Prostate gland (tissue), 2 donors: ENCODE results near the gene WDR62. TPM values are rescaled to one million over a fixed set of nuclear protein-coding genes. Genes with fewer than 3 reads are reported as not detected.

Source experiments
- DNase-seq: peaks from one replicate; pipeline ENCODE4 v3.0.0-alpha.2; 2019; ENCODE audit warnings: low spot score
- H3K27ac ChIP-seq, 2 donors: fragments of 200-600 bp; sonication (generic); 2 replicates each; pipeline ENCODE4 v1.5.1; 2017 to 2019
- H3K27me3 ChIP-seq: fragments of 200-600 bp; sonication (generic); replicated peaks from 2 replicates; pipeline ENCODE4 v1.5.1; 2019; ENCODE audit not compliant: insufficient read depth
- H3K36me3 ChIP-seq, 2 donors: fragments of 200-600 bp; sonication (generic); 1 replicate in 1 of 2; 2 replicates in 1 of 2; pipeline versions ENCODE4 v1.5.1 to v1.8.1; 2017 to 2019
- H3K4me1 ChIP-seq: fragments of 200-600 bp; sonication (generic); replicated peaks from 2 replicates; pipeline ENCODE4 v1.5.1; 2019
- H3K4me3 ChIP-seq, 2 donors: fragments of 200-600 bp; sonication (generic); 2 replicates each; pipeline ENCODE4 v1.5.1; 2017 to 2019
- H3K9me3 ChIP-seq: fragments of 200-600 bp; sonication (generic); 2 replicates; pipeline ENCODE4 v1.5.1; 2017
- POLR2A ChIP-seq: fragments of 450-650 bp; IDR thresholded peaks from one replicate; pipeline ENCODE4 v1.6.1; 2016; ENCODE audit warnings: antibody characterized with exemption, mild to moderate bottlenecking
- POLR2AphosphoS5 ChIP-seq: sonication (generic); formaldehyde crosslinking; IDR thresholded peaks from one replicate; pipeline ENCODE4 v1.6.1; 2017; ENCODE audit warnings: antibody characterized with exemption
- WGBS: methylation state at CpG from one replicate; pipeline ENCODE4 v1.1.5; 2018; 5-methylcytosine and 5-hydroxymethylcytosine counted together
- intact Hi-C: fragments of 100-400 bp; cut with DNase I; formaldehyde crosslinking; loops from one replicate; pipeline ENCODE4 v1.14.2; 2022
- total RNA-seq, 2 donors: library from RNA; depleted of rRNA; stranded (reverse); fragments of >200 nt; gene quantifications; one replicate each; pipeline ENCODE4 v1.1.0, GENCODE V29; 2016
- TF ChIP-seq, protein P1 (sequence below), 4 experiments: fragments of 200-600 bp in 2 of 4; fragments of 450-650 bp in 2 of 4; sonication (generic) in 2 of 4; IDR thresholded peaks; 1 replicate in 3 of 4; 2 replicates in 1 of 4; pipeline ENCODE4 v1.5.1; 2016 to 2019; ENCODE audit warnings: antibody characterized with exemption in 4 of 4, mild to moderate bottlenecking in 2 of 4, moderate library complexity in 2 of 4

The WDR62 gene
- total RNA-seq, 2 donors from 2014 or later: 0.64 to 28.6 TPM

DNA sequence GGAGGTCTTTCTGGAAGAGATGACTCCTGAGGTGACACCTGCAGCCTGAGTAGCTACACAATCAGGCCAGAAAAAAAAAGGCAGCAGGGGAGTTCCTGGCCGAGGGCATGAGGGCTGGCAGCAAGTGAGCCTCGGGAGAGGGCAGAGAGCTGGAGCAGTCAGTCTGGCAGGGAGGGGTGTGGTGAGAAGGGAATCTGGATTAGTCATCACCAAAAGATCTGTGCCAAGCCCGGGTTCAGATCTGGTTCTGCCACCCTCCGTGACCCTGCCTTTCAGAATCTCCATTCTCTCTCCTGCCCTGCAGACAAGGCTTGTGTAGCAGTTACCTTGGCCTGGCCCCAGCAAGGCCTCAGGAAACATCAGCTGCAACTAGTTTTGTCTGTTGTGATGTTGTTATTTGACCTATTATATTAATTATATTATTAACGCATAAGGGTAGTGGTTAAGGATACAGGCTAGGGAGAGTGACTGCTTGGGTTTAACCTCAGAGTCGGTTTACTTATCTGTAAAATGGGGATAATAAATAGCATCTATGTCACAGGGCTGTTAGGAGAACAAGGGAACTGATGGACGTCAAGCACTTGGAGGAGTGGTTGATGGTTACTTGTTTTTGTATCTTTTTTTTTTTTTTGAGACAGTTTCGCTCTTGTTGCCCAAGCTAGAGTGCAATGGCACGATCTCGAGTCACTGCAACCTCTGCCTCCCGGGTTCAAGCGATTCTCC, 82.4 kb downstream of the WDR62 start:
- intact Hi-C loops: no loop called here
- no peak overlapping the region for H3K4me3 ChIP-seq
- H3K27me3 ChIP-seq: no peaks in the 10 kb centered on the region
- TF ChIP-seq POLR2AphosphoS5: peak; percentile 79
- TF ChIP-seq POLR2A: no peak
- H3K36me3 ChIP-seq: no peaks in the 10 kb centered on the region
- H3K4me1 ChIP-seq: peaks cover 12% of the 10 kb centered on the region
- H3K27ac ChIP-seq: peak overlapping the region; percentile 69 to 76
- WGBS: 52% methylated on average over 12 of the region's 12 CpGs
- H3K9me3 ChIP-seq: no peaks in the 10 kb centered on the region
- DNase-seq: peak; percentile 86

DNA sequence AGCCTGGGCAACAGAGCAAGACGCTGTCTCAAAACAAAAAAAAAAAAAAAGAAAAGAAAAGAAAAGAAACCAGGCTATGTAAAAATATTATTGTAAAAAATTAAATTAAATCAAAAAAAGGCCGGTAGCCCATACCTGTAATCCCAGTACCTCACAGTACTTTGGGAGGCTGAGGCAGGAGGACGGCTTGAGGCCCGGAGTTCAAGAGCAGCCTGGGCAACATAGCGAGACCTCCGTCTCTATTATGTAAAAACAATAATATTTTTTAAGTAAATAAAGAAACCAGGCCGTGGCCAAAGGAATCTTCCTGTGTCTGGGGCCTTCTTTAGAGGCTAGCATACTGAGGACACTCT, 84.4 kb downstream of the WDR62 start:
- Histone ChIP-seq H3K36me3 (peaks cover 3 to 6% of the 10 kb centered on the region in 2 donors), H3K4me1 (peaks cover 12% of the 10 kb centered on the region), H3K27ac (peak overlapping the region; percentile 92 to 96), H3K4me3 (peak overlapping the region; percentile 59 to 87), H3K27me3 (no peaks in the 10 kb centered on the region), H3K9me3 (no peaks in the 10 kb centered on the region)
- no peak for DNase-seq
- 63% methylated on average over 7 of the region's 7 CpGs for WGBS
- TF ChIP-seq, protein P1, sequence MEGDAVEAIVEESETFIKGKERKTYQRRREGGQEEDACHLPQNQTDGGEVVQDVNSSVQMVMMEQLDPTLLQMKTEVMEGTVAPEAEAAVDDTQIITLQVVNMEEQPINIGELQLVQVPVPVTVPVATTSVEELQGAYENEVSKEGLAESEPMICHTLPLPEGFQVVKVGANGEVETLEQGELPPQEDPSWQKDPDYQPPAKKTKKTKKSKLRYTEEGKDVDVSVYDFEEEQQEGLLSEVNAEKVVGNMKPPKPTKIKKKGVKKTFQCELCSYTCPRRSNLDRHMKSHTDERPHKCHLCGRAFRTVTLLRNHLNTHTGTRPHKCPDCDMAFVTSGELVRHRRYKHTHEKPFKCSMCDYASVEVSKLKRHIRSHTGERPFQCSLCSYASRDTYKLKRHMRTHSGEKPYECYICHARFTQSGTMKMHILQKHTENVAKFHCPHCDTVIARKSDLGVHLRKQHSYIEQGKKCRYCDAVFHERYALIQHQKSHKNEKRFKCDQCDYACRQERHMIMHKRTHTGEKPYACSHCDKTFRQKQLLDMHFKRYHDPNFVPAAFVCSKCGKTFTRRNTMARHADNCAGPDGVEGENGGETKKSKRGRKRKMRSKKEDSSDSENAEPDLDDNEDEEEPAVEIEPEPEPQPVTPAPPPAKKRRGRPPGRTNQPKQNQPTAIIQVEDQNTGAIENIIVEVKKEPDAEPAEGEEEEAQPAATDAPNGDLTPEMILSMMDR (IDR thresholded peaks at IDR 0.05): no peak
- no peak for TF ChIP-seq POLR2AphosphoS5
- intact Hi-C loops: no loop called here

DNA sequence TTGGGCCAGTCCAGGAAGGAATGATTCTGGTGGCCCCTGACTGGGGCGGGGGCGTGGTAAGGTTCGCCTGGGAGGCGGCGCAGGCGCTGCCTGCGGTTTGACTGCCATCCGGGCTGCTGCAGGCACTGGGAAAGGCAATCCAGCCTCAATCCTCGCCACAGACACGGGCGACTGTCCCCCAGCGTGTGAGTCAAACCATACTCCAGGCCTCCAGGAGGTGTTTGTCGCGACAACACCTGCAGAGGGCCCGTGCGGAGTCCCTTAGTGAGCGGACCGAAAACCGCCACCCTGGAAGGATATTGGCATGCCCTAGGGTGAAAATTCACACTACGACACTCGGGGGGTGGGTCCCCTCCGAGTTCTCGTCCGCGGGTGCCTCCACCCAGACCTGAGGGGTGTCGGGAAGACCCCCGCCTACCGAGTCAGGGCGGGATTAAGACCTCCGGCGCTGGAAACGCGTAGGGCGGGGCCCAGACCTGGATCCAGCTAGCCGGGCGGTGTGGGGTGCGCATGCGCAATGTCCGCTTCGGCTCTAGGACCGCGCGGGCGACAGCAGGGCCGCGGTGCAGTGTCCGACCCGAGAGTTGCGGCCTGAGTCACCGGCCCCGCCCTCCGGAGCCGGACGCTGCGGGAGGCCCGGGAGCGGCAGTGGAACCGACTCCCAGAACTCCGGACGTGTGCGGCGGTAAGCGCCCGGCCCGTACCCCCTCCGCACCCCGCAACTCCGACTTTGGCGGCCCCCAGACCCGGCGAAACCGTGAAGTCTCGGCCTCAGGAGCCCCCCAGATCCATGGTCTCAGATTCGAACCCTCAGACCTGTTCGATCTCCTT, 85.0 kb downstream of the WDR62 start, which contains the start of gene CAPNS1:
Gene CAPNS1 (plus strand): TSS at position 594 of the 831 bp plus-strand sequence. CDS start 946 bp downstream, outside the sequence.
- Histone ChIP-seq H3K9me3 (no peaks in the 10 kb centered on the region), H3K4me3 (peak within 1 kb of the TSS; percentile 59 to 87), H3K36me3 (peaks cover 3 to 6% of the 10 kb centered on the region in 2 donors), H3K27me3 (no peaks in the 10 kb centered on the region), H3K27ac (peak within 1 kb of the TSS; percentile 92 to 96), H3K4me1 (peaks cover 12% of the 10 kb centered on the region)
- intact Hi-C loops: no loop called here
- WGBS: 1% methylated on average over 55 of the region's 75 CpGs
- DNase-seq: peak; percentile 97
- TF ChIP-seq, protein P1 (IDR thresholded peaks at IDR 0.05): peak in 1 of 4 experiments; percentile 5
- TF ChIP-seq POLR2AphosphoS5: peak; percentile 94
- peak; percentile 98 for TF ChIP-seq POLR2A

DNA sequence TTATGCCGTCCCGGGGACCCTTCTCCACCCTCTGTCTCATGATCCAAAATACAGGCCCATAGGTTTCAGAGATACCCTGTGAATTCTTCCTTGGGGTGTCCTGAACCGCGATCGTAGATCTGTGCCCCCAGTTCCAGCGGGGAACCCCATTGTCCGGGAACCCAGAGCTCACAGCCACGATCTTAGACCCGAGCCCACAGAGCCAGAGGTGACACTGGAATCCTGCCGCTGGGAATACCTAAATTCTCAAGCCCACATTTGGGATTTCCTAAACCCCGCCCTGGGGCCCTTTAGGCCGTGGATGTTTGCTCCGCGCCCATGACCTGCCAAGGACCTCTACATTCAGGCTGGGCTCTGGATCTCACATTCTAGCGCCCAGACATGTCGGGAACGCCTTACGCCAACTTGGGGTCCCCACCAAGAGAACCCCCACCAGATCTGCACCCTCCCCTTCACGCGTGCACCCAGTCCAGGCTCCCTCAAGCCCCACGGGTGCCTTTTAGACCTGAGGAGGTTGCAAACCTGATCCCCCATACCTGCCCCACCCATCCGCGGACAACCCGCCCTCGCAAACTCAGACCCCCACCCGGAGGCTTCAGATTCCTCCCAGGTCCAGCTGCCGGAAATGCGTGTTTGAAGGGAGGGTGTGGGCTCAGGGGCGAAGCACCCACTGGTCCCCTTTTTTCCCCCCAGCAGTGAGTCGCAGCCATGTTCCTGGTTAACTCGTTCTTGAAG, 85.8 kb downstream of the WDR62 start:
- peaks cover 3 to 7% of the 10 kb centered on the region in 2 donors for H3K36me3 ChIP-seq
- intact Hi-C loops: no loop called here
- under 1% methylated on average over 31 of the region's 31 CpGs for WGBS
- H3K9me3 ChIP-seq: no peaks in the 10 kb centered on the region
- peak; percentile 30 for DNase-seq
- TF ChIP-seq, protein P1 (IDR thresholded peaks at IDR 0.05): no peak
- TF ChIP-seq POLR2A (no peak), POLR2AphosphoS5 (no peak)
- H3K4me1 ChIP-seq: peaks cover 12% of the 10 kb centered on the region
- peak overlapping the region; percentile 59 to 87 for H3K4me3 ChIP-seq
- peak overlapping the region; percentile 92 to 96 for H3K27ac ChIP-seq
- no peaks in the 10 kb centered on the region for H3K27me3 ChIP-seq
